Right renal pelvis (tissue), 4 donors: Measurements from ENCODE around the gene FSCN2. TPM values are rescaled to one million over a fixed set of nuclear protein-coding genes. Genes with fewer than 3 reads are reported as not detected.

Experiments
- DNase-seq, 4 donors: peaks; one replicate each; pipeline ENCODE4 v3.0.0-alpha.2; 2013; ENCODE audit warnings: low read depth in 4 of 4, low spot score in 3 of 4, missing footprints in 1 of 4
- polyA plus RNA-seq, 4 donors: library from polyadenylated mRNA; unstranded; fragments of 120-200 nt; gene quantifications; one replicate each; pipeline ENCODE4 v1.2.1, GENCODE V29; 2013; ENCODE audit not compliant: insufficient read length in 4 of 4

Gene FSCN2
- polyA plus RNA-seq, 4 donors = 1.1 to 2.3 (median 1.6) TPM

GRCh38 chr17:81538651-81539570 lies 10.7 kb downstream of the FSCN2 start:
- DNase-seq = no peak

GRCh38 chr17:81539571-81539900 lies 11.4 kb downstream of the FSCN2 start:
- DNase-seq = no peak

GRCh38 chr17:81539961-81540675 lies 11.9 kb downstream of the FSCN2 start:
- no peak for DNase-seq

- no peak for DNase-seq
Observed at GRCh38 chr17:81540676-81541027, 12.5 kb downstream of the FSCN2 start.

- DNase-seq = no peak
Observed at GRCh38 chr17:81541123-81541522, 12.9 kb downstream of the FSCN2 start.

GRCh38 chr17:81542431-81543338 lies 14.5 kb downstream of the FSCN2 start:
- DNase-seq = no peak

GRCh38 chr17:81543339-81543675 lies 15.1 kb downstream of the FSCN2 start:
- DNase-seq = no peak

GRCh38 chr17:81543756-81544155 lies 15.6 kb downstream of the FSCN2 start:
- no peak for DNase-seq

- DNase-seq = no peak
Observed at GRCh38 chr17:81544281-81544974, 16.3 kb downstream of the FSCN2 start.

- DNase-seq = no peak
Observed at GRCh38 chr17:81545160-81545949, 17.2 kb downstream of the FSCN2 start.

GRCh38 chr17:81546906-81547613 lies 18.9 kb downstream of the FSCN2 start:
- no peak for DNase-seq

- no peak for DNase-seq
Observed at GRCh38 chr17:81547614-81547982, 19.4 kb downstream of the FSCN2 start.

GRCh38 chr17:81549031-81549557 lies 20.9 kb downstream of the FSCN2 start:
- DNase-seq = no peak

- DNase-seq = no peak
Observed at GRCh38 chr17:81549826-81550225, 21.6 kb downstream of the FSCN2 start.

- no peak for DNase-seq
Observed at GRCh38 chr17:81550285-81550684, 22.1 kb downstream of the FSCN2 start.

GRCh38 chr17:81550830-81551457 lies 22.8 kb downstream of the FSCN2 start:
- no peak for DNase-seq

GRCh38 chr17:81551458-81552243 lies 23.5 kb downstream of the FSCN2 start:
- no peak for DNase-seq
